H1 (cell line): Measurements from ENCODE around the gene CUX1. TPM values are rescaled to one million over a fixed set of nuclear protein-coding genes. Genes with fewer than 3 reads are reported as not detected.

ENCODE experiments used
- polyA plus RNA-seq, 7 experiments: library from polyadenylated mRNA; depleted of rRNA in 3 of 7; stranded (reverse) in 5 of 7; unstranded in 2 of 7; fragments of >200 nt in 5 of 7; fragments of 200-250 nt in 2 of 7; gene quantifications; 1 replicate in 5 of 7; 2 replicates in 1 of 7; 4 replicates in 1 of 7; pipeline versions ENCODE4 v1.2.1 to v1.2.3, GENCODE V29; 2011 to 2013; ENCODE audit warnings: missing spikeins in 2 of 7, mixed read lengths in 2 of 7
- total RNA-seq: library from RNA; stranded (reverse); fragmentation: NEBNext Ultra II Directional; extraction: Animal tissue kit (Norgen Biotek cat#: 25700); gene quantifications from 2 replicates; pipeline ENCODE4 v1.2.1, GENCODE V29; 2021
- TF ChIP-seq, protein P1 (sequence below): fragments of 300-600 bp; sonication (generic); IDR thresholded peaks from 2 replicates; pipeline ENCODE4 v1.7.1; 2012; ENCODE audit warnings: low read length, moderate library complexity, mild to moderate bottlenecking, inconsistent platforms; ENCODE audit not compliant: insufficient replicate concordance

CUX1 gene
- total and polyA plus RNA-seq, 2 of the 8 experiments (the other 6 are each of a cell fraction or from before 2014, with no cell fraction given), result 21.6 to 65.9 TPM

- TF ChIP-seq, protein P1, sequence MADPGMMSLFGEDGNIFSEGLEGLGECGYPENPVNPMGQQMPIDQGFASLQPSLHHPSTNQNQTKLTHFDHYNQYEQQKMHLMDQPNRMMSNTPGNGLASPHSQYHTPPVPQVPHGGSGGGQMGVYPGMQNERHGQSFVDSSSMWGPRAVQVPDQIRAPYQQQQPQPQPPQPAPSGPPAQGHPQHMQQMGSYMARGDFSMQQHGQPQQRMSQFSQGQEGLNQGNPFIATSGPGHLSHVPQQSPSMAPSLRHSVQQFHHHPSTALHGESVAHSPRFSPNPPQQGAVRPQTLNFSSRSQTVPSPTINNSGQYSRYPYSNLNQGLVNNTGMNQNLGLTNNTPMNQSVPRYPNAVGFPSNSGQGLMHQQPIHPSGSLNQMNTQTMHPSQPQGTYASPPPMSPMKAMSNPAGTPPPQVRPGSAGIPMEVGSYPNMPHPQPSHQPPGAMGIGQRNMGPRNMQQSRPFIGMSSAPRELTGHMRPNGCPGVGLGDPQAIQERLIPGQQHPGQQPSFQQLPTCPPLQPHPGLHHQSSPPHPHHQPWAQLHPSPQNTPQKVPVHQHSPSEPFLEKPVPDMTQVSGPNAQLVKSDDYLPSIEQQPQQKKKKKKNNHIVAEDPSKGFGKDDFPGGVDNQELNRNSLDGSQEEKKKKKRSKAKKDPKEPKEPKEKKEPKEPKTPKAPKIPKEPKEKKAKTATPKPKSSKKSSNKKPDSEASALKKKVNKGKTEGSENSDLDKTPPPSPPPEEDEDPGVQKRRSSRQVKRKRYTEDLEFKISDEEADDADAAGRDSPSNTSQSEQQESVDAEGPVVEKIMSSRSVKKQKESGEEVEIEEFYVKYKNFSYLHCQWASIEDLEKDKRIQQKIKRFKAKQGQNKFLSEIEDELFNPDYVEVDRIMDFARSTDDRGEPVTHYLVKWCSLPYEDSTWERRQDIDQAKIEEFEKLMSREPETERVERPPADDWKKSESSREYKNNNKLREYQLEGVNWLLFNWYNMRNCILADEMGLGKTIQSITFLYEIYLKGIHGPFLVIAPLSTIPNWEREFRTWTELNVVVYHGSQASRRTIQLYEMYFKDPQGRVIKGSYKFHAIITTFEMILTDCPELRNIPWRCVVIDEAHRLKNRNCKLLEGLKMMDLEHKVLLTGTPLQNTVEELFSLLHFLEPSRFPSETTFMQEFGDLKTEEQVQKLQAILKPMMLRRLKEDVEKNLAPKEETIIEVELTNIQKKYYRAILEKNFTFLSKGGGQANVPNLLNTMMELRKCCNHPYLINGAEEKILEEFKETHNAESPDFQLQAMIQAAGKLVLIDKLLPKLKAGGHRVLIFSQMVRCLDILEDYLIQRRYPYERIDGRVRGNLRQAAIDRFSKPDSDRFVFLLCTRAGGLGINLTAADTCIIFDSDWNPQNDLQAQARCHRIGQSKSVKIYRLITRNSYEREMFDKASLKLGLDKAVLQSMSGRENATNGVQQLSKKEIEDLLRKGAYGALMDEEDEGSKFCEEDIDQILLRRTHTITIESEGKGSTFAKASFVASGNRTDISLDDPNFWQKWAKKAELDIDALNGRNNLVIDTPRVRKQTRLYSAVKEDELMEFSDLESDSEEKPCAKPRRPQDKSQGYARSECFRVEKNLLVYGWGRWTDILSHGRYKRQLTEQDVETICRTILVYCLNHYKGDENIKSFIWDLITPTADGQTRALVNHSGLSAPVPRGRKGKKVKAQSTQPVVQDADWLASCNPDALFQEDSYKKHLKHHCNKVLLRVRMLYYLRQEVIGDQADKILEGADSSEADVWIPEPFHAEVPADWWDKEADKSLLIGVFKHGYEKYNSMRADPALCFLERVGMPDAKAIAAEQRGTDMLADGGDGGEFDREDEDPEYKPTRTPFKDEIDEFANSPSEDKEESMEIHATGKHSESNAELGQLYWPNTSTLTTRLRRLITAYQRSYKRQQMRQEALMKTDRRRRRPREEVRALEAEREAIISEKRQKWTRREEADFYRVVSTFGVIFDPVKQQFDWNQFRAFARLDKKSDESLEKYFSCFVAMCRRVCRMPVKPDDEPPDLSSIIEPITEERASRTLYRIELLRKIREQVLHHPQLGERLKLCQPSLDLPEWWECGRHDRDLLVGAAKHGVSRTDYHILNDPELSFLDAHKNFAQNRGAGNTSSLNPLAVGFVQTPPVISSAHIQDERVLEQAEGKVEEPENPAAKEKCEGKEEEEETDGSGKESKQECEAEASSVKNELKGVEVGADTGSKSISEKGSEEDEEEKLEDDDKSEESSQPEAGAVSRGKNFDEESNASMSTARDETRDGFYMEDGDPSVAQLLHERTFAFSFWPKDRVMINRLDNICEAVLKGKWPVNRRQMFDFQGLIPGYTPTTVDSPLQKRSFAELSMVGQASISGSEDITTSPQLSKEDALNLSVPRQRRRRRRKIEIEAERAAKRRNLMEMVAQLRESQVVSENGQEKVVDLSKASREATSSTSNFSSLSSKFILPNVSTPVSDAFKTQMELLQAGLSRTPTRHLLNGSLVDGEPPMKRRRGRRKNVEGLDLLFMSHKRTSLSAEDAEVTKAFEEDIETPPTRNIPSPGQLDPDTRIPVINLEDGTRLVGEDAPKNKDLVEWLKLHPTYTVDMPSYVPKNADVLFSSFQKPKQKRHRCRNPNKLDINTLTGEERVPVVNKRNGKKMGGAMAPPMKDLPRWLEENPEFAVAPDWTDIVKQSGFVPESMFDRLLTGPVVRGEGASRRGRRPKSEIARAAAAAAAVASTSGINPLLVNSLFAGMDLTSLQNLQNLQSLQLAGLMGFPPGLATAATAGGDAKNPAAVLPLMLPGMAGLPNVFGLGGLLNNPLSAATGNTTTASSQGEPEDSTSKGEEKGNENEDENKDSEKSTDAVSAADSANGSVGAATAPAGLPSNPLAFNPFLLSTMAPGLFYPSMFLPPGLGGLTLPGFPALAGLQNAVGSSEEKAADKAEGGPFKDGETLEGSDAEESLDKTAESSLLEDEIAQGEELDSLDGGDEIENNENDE, result no peak
- TF ChIP-seq, all 59 proteins: peak for 0
Measured at GRCh38 chr7:102313997-102314780, 496.8 kb downstream of the CUX1 start (continued).
